Liver (tissue), 9 donors: Measurements from ENCODE around the gene LDLRAD4. TPM values are rescaled to one million over a fixed set of nuclear protein-coding genes. Genes with fewer than 3 reads are reported as not detected.

Experiments
- DNase-seq: peaks from one replicate; pipeline ENCODE4 v3.0.0-alpha.2; 2017; ENCODE audit warnings: low spot score
- H3K27ac ChIP-seq, 2 donors: one replicate each; pipeline ENCODE4 v1.7.0; 2013; ENCODE audit warnings: inconsistent platforms in 2 of 2, low read length in 2 of 2, control low read depth in 1 of 2, low read depth in 1 of 2, mild to moderate bottlenecking in 1 of 2
- H3K27me3 ChIP-seq, 4 donors: one replicate each; pipeline versions ENCODE4 v1.6.1 to v1.7.0; 2013; ENCODE audit warnings: low read length in 3 of 4, inconsistent platforms in 1 of 4, mild to moderate bottlenecking in 1 of 4, moderate library complexity in 1 of 4; ENCODE audit not compliant: control insufficient read depth in 4 of 4, insufficient read depth in 4 of 4
- H3K36me3 ChIP-seq, 4 donors: one replicate each; pipeline versions ENCODE4 v1.6.1 to v1.7.0; 2013; ENCODE audit warnings: low read length in 3 of 4, mild to moderate bottlenecking in 3 of 4, low read depth in 1 of 4, moderate library complexity in 1 of 4; ENCODE audit not compliant: control insufficient read depth in 4 of 4, insufficient read depth in 3 of 4
- H3K4me1 ChIP-seq, 4 donors: one replicate each; pipeline versions ENCODE4 v1.6.1 to v1.7.0; 2013; ENCODE audit warnings: low read length in 3 of 4, mild to moderate bottlenecking in 3 of 4, moderate library complexity in 1 of 4; ENCODE audit not compliant: control insufficient read depth in 4 of 4, insufficient read depth in 4 of 4
- H3K4me3 ChIP-seq, 3 donors: one replicate each; pipeline versions ENCODE4 v1.6.1 to v1.7.0; 2013; ENCODE audit warnings: low read length in 3 of 3, control low read depth in 1 of 3, low read depth in 1 of 3, mild to moderate bottlenecking in 1 of 3
- H3K9ac ChIP-seq, 2 donors: one replicate each; pipeline ENCODE4 v1.7.0; 2013; ENCODE audit warnings: low read length in 2 of 2, mild to moderate bottlenecking in 2 of 2, moderate library complexity in 2 of 2, control low read depth in 1 of 2, low read depth in 1 of 2
- H3K9me3 ChIP-seq, 4 donors: one replicate each; pipeline versions ENCODE4 v1.6.1 to v1.7.0; 2013; ENCODE audit warnings: low read length in 3 of 4; ENCODE audit not compliant: control insufficient read depth in 4 of 4
- ATF3 ChIP-seq: IDR thresholded peaks from 2 replicates; pipeline ENCODE4 v1.6.1; 2016; ENCODE audit warnings: antibody characterized with exemption
- CTCF ChIP-seq: fragments of 150-350 bp; IDR thresholded peaks from 2 replicates; pipeline ENCODE4 v1.5.1; 2017; ENCODE audit warnings: improper control_type of control experiment, low read depth, low read length; ENCODE audit not compliant: missing input control
- FOXA1 ChIP-seq: IDR thresholded peaks from 2 replicates; pipeline ENCODE4 v1.6.1; 2016; ENCODE audit warnings: antibody characterized with exemption
- FOXA2 ChIP-seq: IDR thresholded peaks from 2 replicates; pipeline ENCODE4 v1.6.1; 2016; ENCODE audit warnings: antibody characterized with exemption
- GABPA ChIP-seq, 2 donors: IDR thresholded peaks in 1 of 2; conservative IDR thresholded peaks in 1 of 2; 2 replicates each; pipeline ENCODE4 v1.6.1; 2016; ENCODE audit warnings: antibody characterized with exemption in 2 of 2, mild to moderate bottlenecking in 1 of 2, moderate library complexity in 1 of 2
- HNF4A ChIP-seq, 2 donors: conservative IDR thresholded peaks; 2 replicates each; pipeline ENCODE4 v1.6.1; 2016; ENCODE audit warnings: antibody characterized with exemption in 2 of 2, mild to moderate bottlenecking in 2 of 2
- JUND ChIP-seq, 2 donors: IDR thresholded peaks; 2 replicates each; pipeline ENCODE4 v1.6.1; 2016; ENCODE audit warnings: antibody characterized with exemption in 2 of 2
- MAX ChIP-seq: IDR thresholded peaks from 2 replicates; pipeline ENCODE4 v1.6.1; 2016; ENCODE audit warnings: antibody characterized with exemption
- NR2F2 ChIP-seq: IDR thresholded peaks from 2 replicates; pipeline ENCODE4 v1.6.1; 2016; ENCODE audit warnings: antibody characterized with exemption
- RAD21 ChIP-seq, 2 donors: IDR thresholded peaks; 2 replicates each; pipeline ENCODE4 v1.6.1; 2016; ENCODE audit warnings: antibody characterized with exemption in 2 of 2, mild to moderate bottlenecking in 2 of 2
- REST ChIP-seq: IDR thresholded peaks from 2 replicates; pipeline ENCODE4 v1.6.1; 2016; ENCODE audit warnings: antibody characterized with exemption, mild to moderate bottlenecking
- RXRA ChIP-seq, 2 donors: IDR thresholded peaks; 2 replicates each; pipeline ENCODE4 v1.6.1; 2017 to 2018; ENCODE audit warnings: antibody characterized with exemption in 2 of 2, mild to moderate bottlenecking in 1 of 2
- SP1 ChIP-seq: IDR thresholded peaks from 2 replicates; pipeline ENCODE4 v1.6.1; 2018; ENCODE audit warnings: antibody characterized with exemption, mild to moderate bottlenecking
- TAF1 ChIP-seq: conservative IDR thresholded peaks from 2 replicates; pipeline ENCODE4 v1.6.1; 2016; ENCODE audit warnings: antibody characterized with exemption, mild to moderate bottlenecking
- ZBTB33 ChIP-seq: IDR thresholded peaks from 2 replicates; pipeline ENCODE4 v1.6.1; 2016; ENCODE audit warnings: antibody characterized with exemption
- WGBS: extraction: QIAGEN DNeasy Blood & Tissue Kit; methylation state at CpG from one replicate; pipeline ENCODE4 v1.1.7; 2013; 5-methylcytosine and 5-hydroxymethylcytosine counted together
- polyA plus RNA-seq, 2 donors: library from polyadenylated mRNA; stranded (reverse) in 1 of 2; unstranded in 1 of 2; fragments of 200-250 nt in 1 of 2; fragments of >200 nt in 1 of 2; fragmentation: Nextera tagmentation in 1 of 2; extraction: Ambion mirVana in 1 of 2; gene quantifications; one replicate each; pipeline versions ENCODE4 v1.2.1 to v1.2.3, GENCODE V29; 2013 to 2015
- total RNA-seq, 2 donors: library from RNA; depleted of rRNA; stranded (reverse); fragments of >200 nt; gene quantifications; one replicate each; pipeline ENCODE4 v1.2.3, GENCODE V29; 2014
- donor health status: healthy.
- donor health status: healthy.
- donor health status: healthy.
- donor health status: healthy.
- donor health status: healthy.

Gene LDLRAD4
- total and polyA plus RNA-seq, 4 donors = 4.8 to 41.7 (median 12.7) TPM

GRCh38 chr18:13565228-13565627 is 346.7 kb downstream of the LDLRAD4 start (continued):
- TF ChIP-seq RAD21 (IDR thresholded peaks at IDR 0.05) = no peak
- no peak for TF ChIP-seq NR2F2
- no peak for TF ChIP-seq ZBTB33
- TF ChIP-seq GABPA (IDR thresholded peaks at IDR 0.05 in 1 of 2, conservative IDR thresholded peaks at IDR 0.05 in 1 of 2) = no peak
- no peak for TF ChIP-seq FOXA1

GRCh38 chr18:13566941-13567746 is 348.6 kb downstream of the LDLRAD4 start:
- 71% methylated on average over 18 of the region's 18 CpGs for WGBS
- Histone ChIP-seq H3K4me3 (no peak overlapping the region), H3K36me3 (no peaks in the 10 kb centered on the region), H3K27me3 (no peaks in the 10 kb centered on the region), H3K9me3 (no peaks in the 10 kb centered on the region), H3K4me1 (peaks cover 0 to 19% (median 8%) of the 10 kb centered on the region in 4 donors), H3K9ac (peak overlapping the region in 1 of 2 donors; percentile 9), H3K27ac (peak overlapping the region; percentile 64 to 78)
- TF ChIP-seq FOXA1 (no peak), RXRA (IDR thresholded peaks at IDR 0.05) (peak in 1 of 2 donors; percentile 18)
- DNase-seq = no peak

GRCh38 chr18:13568443-13569392 is 350.2 kb downstream of the LDLRAD4 start:
- H3K27ac ChIP-seq = no peak overlapping the region
- H3K36me3 ChIP-seq = no peaks in the 10 kb centered on the region
- no peaks in the 10 kb centered on the region for H3K9me3 ChIP-seq
- peaks cover 0 to 19% (median 8%) of the 10 kb centered on the region in 4 donors for H3K4me1 ChIP-seq
- WGBS = 80% methylated on average over 14 of the region's 14 CpGs
- no peak overlapping the region for H3K9ac ChIP-seq
- no peaks in the 10 kb centered on the region for H3K27me3 ChIP-seq
- DNase-seq = no peak
- TF ChIP-seq SP1 (no peak), REST (no peak), ZBTB33 (no peak), ATF3 (no peak), RXRA (IDR thresholded peaks at IDR 0.05) (no peak), CTCF (no peak), JUND (IDR thresholded peaks at IDR 0.05) (no peak), TAF1 (no peak), MAX (no peak), HNF4A (conservative IDR thresholded peaks at IDR 0.05) (no peak), FOXA2 (no peak), RAD21 (IDR thresholded peaks at IDR 0.05) (no peak)
- no peak overlapping the region for H3K4me3 ChIP-seq
